Cardiac septum (tissue), 1 donor: ENCODE results near the gene LIN28B. TPM values are rescaled to one million over a fixed set of nuclear protein-coding genes. Genes with fewer than 3 reads are reported as not detected.
"Not testable (repeated sequence)": the region's sequence is repeated elsewhere in the genome, so short reads cannot be mapped to it uniquely, and the experiment has no call there.

ENCODE experiments used
- DNase-seq: peaks from one replicate; pipeline ENCODE4 v3.0.0-alpha.2; 2020; ENCODE audit warnings: low spot score
- intact Hi-C: fragments of 100-400 bp; cut with DNase I; formaldehyde crosslinking; loops from one replicate; pipeline ENCODE4 v1.14.0; 2022
- total RNA-seq: library from RNA; stranded (reverse); fragmentation: NEBNext Ultra II Directional; extraction: Animal tissue kit (Norgen Biotek cat#: 25700); gene quantifications from one replicate; pipeline ENCODE4 v1.2.1, GENCODE V29; 2021
- donor health status: DM: no; HTN: no; CAD: no.

The LIN28B gene
- total RNA-seq, 1 donor from 2014 or later, result not detected

DNA sequence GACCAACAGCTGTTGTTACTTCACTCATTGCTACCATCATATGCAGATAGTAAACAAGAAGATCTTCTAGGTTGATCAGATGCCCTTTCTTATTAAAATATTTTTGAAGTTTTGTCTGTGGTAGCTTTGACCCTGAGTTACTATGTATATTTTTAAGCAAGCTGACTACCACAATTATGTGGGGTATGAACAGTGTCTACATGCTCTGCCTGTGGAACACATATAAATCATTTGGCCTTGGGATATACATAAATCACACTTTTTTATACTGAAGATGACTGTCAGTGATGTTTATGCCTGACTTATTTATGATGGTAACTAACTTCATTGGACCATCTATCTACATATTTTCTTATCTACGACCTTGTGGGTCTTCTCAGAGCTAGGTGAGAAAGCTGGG is 44.2 kb downstream of the LIN28B start:
- DNase-seq, result no peak
- intact Hi-C loops, result no loop called here

DNA sequence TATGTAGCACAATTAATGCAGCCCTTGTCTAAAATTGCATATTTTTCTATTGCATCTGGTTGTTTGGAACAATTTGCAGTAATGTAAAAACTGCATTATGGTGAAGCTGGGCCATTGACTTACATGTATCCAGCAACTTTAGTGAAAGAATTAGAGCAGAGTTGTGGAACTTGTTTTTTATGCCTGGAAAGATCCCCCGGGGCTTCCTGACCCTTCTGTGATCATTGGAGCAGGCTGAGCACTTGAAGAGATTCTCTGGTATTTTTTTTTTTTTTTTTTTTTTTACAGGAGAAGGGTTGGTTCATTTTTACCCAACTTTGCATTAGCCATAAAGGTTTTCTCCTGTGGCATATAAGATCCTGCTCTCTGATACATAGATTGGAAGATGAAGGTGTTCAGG is 45.0 kb downstream of the LIN28B start:
- no peak for DNase-seq
- intact Hi-C loops, result no loop called here

DNA sequence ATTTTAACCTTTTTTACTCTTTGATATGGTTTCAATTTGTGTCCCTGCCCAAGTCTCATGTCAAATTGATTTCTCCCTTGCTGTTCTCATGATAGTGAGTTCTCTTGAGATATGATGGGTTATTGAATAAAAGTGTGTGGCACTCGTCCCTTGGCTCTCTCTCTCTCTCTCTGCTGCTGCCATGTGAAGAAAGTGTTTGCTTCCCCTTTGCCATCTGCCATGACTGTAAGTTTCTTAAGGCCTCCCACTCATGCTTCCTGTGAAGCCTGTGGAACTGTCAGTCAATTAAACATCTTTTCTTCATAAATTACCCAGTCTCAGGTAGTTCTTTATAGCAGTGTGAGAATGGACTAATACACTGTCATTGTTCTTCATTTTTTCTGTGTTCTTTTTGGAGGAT is 48.5 kb downstream of the LIN28B start:
- no peak for DNase-seq
- intact Hi-C loops, result no loop called here

DNA sequence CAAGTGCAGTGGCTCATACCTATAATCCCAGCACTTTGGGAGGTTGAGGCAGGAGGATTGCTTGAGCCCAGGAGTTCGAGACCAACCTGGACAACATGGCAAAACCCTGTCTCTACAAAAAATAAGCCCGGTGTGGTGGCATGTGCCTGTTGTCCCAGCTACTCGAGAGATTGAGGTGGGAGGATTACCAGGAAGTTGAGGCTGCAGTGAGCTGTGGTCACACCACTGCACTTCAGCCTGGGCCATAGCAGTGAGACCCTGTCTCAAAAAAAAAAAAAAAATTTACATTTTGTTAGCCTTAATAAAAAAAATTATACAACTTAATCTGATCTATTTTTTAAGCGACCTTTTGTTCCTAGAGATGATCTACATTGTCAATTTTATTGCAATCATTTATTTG is 56.6 kb downstream of the LIN28B start:
- DNase-seq, intact Hi-C loops: not testable (repeated sequence)

DNA sequence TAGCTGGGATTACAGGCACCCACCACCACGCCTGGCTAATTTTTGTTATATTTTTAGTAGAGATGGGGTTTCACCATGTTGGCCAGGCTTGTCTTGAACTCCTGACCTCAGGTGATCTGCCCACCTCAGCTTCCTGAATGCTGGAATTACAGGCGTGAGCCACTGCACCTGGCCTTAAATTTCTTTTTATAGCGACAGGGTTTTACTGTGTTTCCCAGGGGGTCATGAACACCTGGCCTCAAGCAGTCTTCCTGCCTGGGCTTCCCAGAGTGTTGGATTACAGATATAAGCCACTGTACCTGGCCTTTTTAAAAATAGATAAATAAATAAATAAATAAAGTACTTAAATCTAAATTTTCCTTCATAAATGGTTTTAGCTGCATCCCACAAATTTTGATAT is 57.5 kb downstream of the LIN28B start:
- intact Hi-C loops, result no loop called here
- no peak for DNase-seq

DNA sequence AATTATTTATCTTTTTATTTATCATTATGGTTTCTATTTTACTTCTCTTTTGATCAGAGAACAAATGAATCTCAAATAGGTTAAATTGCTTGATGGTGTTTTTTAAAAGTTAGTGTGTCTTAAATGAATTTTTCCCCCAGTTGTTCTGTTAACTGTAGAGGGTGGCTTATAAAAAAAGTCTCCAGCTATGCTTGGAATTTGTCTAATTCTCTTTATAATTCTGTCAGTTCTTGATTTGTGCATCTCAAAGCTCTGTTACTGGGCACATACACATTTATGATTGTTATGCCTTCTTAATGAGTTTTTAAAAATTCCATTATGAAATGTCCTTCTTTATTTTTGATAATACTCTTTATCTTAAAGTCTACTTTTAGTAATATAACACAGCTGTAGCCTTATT is 58.0 kb downstream of the LIN28B start:
- intact Hi-C loops, result no loop called here
- DNase-seq, result no peak

DNA sequence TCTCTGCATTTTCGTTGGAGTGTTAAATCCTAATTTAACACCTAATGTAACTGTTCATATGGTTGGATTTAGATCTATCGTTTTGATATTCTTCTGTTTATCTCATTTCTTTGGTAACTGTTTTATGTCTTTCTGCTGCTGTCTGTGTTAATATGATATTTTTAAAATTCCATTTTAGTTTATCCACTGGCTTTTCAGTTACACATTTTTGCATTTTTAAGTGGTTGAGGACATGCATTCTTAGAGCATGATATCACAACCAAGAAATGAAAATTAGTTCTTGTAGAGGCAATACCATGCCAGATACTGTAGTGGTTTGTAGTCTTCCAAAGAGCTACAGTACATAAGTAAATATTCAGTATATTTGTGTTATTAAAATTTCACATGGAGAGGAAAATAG is 58.6 kb downstream of the LIN28B start:
- DNase-seq, result no peak
- intact Hi-C loops, result no loop called here

DNA sequence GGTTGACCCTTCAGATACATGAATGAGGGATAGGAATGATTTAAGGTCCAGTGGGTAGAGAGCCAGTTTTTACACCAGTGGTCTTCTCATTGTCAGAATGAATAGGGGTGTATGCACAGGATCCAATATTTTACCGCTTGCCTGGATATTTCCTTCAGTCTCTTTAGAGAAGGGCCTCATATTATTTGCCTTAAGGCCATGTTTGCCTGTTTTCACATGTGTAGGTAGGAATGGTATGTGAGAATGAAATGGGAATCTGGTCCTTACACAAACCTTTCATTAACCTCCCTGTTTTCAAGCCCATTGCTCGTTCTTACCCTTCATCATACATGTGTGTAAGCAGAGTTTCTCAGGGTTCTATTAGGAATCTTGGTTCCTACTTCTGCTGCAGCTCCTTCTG is 62.4 kb downstream of the LIN28B start:
- intact Hi-C loops, result no loop called here

DNA sequence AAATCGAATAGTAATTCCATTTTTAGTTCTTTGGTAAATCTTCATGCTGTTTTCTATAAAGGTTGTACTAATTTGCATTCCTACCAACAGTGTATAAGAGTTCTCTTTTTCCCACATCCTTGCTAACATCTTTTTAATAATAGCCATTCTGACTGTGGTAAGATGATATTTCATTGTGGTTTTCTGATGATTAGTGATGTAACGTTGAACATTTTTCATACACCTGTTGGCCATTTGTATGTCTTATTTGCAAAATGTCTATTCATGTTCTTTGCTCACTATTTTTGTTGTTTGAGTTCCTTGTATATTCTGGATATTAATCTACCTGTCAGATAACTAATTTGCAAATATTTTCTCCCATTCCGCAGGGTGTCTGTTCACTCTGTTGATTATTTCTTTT is 64.5 kb downstream of the LIN28B start:
- intact Hi-C loops, result no loop called here
- no peak for DNase-seq

More for the DNA sequence above, 62.4 kb downstream of the LIN28B start:
- no peak for DNase-seq

DNA sequence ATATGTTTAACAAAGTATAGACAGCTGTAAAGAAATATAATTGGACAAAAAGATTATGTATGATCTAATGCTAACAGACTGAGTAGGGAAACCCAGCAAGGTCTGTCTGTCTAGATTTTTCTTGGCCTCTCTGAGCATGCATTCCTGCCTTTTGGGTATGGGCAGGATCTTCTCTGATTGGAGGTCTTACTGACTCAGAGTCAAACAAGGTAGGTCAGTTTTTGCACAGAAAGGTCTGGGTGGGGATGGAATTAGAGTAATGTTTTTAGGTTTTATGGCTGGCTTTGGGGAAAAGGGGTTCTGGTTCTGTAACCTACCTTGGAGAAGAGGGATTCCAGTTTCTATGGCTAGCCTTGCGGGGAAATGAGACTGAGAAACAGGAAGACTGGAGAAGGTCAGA is 65.5 kb downstream of the LIN28B start:
- intact Hi-C loops, result no loop called here
- DNase-seq, result no peak

DNA sequence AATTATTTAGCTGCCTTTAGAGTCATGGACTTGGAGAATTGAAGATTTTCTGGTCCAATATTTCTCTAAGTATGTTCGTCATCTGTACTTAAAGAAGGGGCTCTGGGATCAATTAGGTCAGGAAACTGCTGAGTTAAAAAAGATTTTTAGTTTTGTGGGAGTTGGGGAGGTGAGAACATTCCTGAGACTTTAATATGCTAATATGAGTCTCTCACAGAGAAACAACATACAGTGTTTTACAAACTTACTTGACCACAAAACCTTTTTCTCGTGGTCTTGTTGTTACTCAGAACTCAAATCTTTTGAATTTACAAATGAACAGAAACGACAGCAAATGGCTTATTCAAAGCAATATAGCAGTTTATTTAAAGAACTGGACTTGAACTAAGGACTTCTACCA is 67.9 kb downstream of the LIN28B start:
- intact Hi-C loops, result no loop called here
- no peak for DNase-seq

DNA sequence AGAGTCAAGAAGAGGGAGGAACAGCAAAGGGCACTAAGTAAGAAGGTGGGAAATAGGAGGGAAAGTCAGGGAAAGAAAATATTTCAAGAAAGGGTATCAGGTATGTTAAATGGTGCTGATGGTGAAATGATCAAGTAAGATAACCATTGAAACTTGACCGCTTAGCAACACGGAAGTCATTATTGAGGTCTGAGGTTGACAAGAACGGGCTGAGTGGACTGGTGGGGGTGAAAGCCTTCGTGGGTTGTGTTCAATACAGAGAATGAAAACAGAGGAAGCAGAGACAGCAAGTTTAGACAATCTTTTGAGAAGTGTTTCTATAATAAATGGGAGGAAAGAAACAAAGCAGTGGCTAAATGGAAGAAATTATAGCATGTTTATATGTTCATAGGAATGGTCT is 72.0 kb downstream of the LIN28B start:
- intact Hi-C loops, result no loop called here
- DNase-seq, result no peak

DNA sequence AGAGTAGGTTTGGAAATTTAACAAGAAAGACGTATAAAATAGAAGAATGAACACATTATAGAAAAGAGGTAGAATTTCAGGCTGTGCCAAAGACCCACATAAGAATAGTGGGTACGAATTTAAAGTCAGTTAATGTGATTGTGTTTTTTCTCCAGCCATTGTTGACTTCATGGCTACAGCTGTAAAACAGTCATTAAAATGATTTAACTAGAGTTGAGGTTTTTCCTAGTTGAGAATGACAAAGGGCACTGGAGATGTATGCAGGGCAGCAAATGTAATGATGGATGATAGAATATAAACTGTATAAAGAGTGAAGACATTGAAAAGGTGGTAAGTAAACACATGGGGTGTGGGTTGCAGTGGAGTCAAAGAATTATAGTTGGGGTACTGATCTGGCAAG is 72.7 kb downstream of the LIN28B start:
- intact Hi-C loops, result no loop called here
- DNase-seq, result no peak

DNA sequence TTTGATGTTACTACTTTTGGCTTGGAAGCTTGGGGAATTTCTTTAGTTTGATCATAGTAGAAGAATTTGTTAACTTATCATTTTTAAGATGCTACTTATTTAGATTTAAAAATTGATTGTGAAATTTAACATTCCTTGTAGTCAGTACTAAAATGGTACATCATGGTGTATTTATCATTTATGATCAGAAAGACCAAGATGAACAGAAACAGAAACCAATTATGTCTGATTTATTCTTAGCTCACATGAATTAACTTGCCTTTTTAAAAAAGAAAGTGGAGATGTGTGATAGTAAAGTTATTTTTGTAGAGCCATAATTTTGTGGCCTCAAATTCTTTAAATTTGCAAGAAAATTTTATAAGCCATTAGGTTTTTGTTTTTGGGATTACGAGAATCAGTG is 77.6 kb downstream of the LIN28B start:
- intact Hi-C loops, result no loop called here
- no peak for DNase-seq

DNA sequence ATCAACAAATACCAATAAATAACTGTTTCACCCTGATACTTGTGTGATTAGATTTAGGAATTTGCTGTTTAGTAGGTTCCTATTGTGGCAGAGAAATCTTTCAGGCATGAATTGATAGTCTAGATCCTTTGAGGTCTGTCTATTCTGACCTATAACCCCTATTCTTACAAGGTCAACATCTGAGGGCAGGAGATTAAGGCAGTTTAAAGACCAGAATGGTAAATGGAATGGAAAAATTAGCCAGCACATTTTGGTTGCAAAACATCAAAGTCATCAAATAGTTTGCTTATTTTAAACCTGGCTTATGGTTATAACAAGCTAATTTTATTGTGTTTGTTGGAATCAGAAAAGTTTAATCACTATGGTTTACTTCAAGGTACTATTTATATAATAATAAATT is 78.4 kb downstream of the LIN28B start:
- DNase-seq, result no peak
- intact Hi-C loops, result no loop called here

DNA sequence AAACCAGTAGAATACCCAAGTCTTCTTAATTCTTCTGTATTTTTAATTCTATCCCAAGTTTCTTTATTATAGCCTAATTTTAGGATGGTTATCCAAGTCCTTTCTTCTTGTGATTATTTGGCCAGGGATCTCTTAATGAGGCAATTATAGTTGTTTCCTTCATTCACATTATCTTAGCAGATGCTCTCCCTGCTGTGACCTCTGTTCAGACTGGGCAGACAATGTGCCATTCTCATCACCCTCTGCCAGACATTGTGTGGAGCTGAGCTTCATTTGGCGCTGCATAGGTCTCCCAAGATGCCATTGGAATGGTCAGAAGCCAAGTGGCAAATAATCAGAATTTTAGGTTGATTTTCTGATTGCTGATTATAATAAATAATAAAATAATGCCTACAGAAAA is 79.4 kb downstream of the LIN28B start:
- DNase-seq, result no peak
- intact Hi-C loops, result no loop called here

DNA sequence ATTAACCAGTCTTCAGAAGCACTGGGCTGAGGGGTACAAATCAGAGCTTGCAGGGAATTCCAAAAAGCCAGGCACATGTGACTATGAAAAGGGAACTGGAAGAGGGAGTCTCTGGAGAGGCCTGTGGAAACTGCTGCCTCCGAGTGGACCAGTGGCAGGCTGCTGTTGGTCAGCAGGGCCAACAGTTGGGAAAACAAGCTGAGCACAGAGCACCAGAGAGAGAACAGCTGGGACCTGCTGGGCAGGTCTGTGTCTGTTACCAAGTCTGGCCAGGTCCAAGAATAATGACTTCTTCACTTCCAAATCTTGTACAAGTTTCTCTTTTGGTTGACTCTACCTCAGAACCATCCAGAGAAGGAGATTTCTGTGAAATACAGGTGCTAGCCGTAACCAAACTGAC is 81.4 kb downstream of the LIN28B start:
- intact Hi-C loops, result no loop called here
- no peak for DNase-seq

DNA sequence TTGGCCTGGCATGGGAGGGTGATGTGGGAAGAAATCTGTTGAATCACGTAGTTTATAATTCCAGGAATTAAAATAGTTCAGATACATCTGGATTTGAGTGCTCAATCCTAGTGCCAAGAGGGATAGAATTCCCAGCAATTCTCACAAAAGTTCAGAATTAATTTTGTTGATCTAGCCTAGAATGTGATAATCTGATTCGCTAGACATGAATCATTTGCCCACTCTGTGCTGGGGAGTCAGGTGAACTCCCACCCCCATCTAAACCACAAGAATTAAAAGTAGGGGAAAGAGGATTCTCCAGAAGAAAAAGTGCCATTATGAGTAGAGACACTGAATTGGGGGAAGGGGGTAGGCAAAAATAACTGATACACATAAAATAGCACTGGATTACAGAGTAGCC is 85.0 kb downstream of the LIN28B start:
- DNase-seq, result no peak
- intact Hi-C loops, result no loop called here

DNA sequence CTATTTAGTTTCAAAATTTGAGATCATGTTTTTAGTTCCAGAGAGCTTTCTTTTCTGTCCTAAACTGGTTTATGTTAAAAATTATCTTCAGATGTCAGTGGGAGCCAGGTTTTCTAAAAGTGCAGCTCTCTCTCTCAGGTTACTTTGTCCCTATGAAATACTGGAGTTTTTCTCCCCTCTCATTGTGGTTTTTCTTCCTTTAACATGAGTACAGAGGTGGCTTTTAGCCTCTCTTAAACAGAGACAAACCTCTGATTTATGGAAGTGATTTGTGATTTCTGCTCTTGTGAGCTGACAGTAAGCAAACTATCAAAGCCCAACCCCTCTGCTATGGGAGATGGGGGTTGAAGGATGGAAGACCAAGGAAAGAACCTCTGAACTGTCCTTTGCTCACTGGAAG is 85.7 kb downstream of the LIN28B start:
- intact Hi-C loops, result no loop called here
- DNase-seq, result no peak

DNA sequence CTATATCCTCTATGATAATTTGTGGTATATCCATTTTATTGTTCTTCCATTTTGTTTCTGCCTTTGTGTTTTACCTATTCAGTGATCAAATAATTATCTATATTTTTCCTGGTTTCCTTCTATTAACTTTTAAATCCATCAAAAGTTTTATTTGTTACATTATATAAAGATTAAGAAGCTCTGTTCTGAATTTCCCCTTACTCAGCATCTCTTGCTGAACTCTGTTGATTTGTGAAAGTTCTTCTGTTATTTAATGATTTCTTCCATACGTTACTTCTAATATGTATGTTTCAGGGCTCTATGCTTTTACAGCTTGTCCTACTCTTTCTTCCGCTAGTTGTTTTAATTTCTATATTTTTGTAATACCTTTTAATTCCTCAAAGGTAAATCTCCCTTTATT is 87.1 kb downstream of the LIN28B start:
- intact Hi-C loops, result no loop called here
- no peak for DNase-seq

DNA sequence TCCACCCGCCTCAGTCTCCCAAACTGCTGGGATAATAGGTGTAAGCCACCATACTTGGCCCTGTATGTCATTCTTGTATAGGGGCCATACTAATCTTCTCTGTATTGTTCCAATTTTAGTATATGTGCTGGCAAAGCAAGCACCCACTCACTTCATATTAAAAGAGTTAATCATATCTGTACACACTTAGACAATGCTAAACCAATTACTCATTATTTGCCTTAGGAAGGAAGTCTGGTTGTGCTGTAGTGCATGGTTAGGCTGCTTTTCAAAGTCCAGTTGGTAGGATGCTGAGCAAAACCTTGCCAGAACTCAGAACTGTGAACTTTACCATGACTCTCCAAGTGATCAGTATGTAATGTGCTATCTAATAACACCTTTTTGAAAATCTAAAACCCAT is 88.6 kb downstream of the LIN28B start:
- DNase-seq, result no peak
- intact Hi-C loops, result no loop called here

DNA sequence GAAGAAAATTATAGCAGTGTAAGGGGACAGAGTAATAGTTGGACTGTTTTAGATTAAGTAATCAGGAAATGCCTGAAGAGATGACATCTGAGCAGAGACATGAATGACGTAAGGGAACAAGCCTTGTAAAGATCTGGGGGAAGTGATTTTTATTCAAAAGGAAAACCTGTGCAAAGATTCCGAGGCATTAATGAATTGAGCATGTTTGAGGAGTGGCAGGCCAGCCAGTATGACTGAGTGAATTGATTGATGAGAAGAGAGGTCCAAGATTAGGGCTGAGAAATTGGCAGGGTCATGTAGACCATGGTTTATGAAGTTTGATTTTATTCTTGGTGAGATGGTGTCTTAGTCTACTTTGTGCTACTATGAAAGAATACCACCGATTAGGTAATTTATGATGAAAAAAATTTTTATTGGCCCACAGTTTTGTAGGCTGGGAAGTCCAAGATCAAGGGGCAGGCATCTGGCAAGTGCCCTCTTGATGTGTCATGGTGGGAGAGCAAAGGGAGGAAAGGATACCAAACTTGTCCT is 95.1 kb downstream of the LIN28B start:
- intact Hi-C loops, result no loop called here

DNA sequence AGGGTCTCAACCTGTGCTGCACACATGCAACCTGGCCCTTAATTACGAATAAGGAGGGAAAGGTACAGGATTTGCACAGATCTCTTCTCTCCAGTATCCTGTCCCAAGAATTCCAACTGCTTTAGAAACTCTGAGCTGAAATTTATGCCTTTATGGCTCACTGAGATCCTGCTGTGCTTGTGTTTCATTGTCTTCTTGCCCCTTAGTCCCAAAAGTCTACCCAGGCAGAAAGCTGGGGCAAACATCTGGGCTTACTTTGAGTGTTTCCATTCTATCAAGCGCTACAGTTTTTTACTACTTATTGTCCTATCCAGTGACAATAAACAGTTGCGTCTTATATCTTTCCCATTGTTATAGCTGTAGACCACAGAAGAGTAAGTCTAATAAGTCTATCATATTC is 99.7 kb downstream of the LIN28B start:
- intact Hi-C loops, result no loop called here
- no peak for DNase-seq

More for the DNA sequence above, 95.1 kb downstream of the LIN28B start:
- DNase-seq, result no peak
